WTC11 (cell line): ENCODE results near the gene HNRNPC. TPM values are rescaled to one million over a fixed set of nuclear protein-coding genes. Genes with fewer than 3 reads are reported as not detected.
A peak's percentile ranks its signal among the peaks of the same experiment; 100 is the strongest.

ENCODE experiments used
- ATAC-seq: fragments of 200-7000 bp; cut with Tn5 transposase; 2 replicates; pipeline ENCODE4 v1.10.0; 2021; ENCODE audit warnings: mild to moderate bottlenecking, moderate library complexity
- CTCF ChIA-PET: fragments of 300-600 bp; sonication (Branson Sonifier 250); formaldehyde crosslinking; loops from one replicate; lab custom pipeline; 2021; ENCODE audit warnings: antibody characterized with exemption; lab: Charles Lee
- POLR2A ChIA-PET: fragments of 350-600 bp; sonication (Branson Sonifier 250); formaldehyde crosslinking; loops from one replicate; lab custom pipeline; 2021; ENCODE audit warnings: antibody characterized with exemption; lab: Charles Lee
- DNase-seq: peaks from one replicate; pipeline ENCODE4 v3.0.0; 2021; ENCODE audit warnings: low spot score
- H3K27ac Mint-ChIP-seq: 2 replicates; pipeline ENCODE4 v1.8.0; 2021; ENCODE audit warnings: mixed read lengths
- H3K27me3 Mint-ChIP-seq: 2 replicates; pipeline ENCODE4 v1.8.0; 2021; ENCODE audit warnings: low read depth, mild to moderate bottlenecking, moderate library complexity, mixed read lengths
- H3K36me3 Mint-ChIP-seq: 2 replicates; pipeline ENCODE4 v1.8.0; 2021; ENCODE audit warnings: mixed read lengths
- H3K4me1 Mint-ChIP-seq: 2 replicates; pipeline ENCODE4 v1.8.0; 2022; ENCODE audit warnings: mixed read lengths
- H3K4me3 Mint-ChIP-seq: 2 replicates; pipeline ENCODE4 v1.8.0; 2021; ENCODE audit warnings: mild to moderate bottlenecking, moderate library complexity, mixed read lengths
- H3K9me3 Mint-ChIP-seq: 2 replicates; pipeline ENCODE4 v1.8.0; 2021; ENCODE audit warnings: mixed read lengths
- CREB1 ChIP-seq: sonication (generic); formaldehyde crosslinking; IDR thresholded peaks from 2 replicates; pipeline ENCODE4 v1.8.0; 2023; ENCODE audit warnings: mild to moderate bottlenecking, missing genetic modification reagents
- EMX1 ChIP-seq: fragments of 250-450 bp; sonication (Bioruptor Pico); IDR thresholded peaks from 2 replicates; pipeline ENCODE4 v1.8.0; 2021; ENCODE audit warnings: mild to moderate bottlenecking
- GRHL2 ChIP-seq: fragments of 250-450 bp; sonication (Bioruptor Pico); IDR thresholded peaks from 2 replicates; pipeline ENCODE4 v1.8.0; 2022; ENCODE audit warnings: mild to moderate bottlenecking, moderate library complexity; ENCODE audit not compliant: insufficient replicate concordance, severe bottlenecking
- GTF2I ChIP-seq: fragments of 250-450 bp; sonication (Bioruptor Pico); conservative IDR thresholded peaks from 2 replicates; pipeline ENCODE4 v1.4.0; 2021; ENCODE audit warnings: mild to moderate bottlenecking
- HMGA2 ChIP-seq: fragments of 250-450 bp; sonication (Bioruptor Pico); IDR thresholded peaks from 2 replicates; pipeline ENCODE4 v1.4.0; 2021; ENCODE audit warnings: mild to moderate bottlenecking, moderate library complexity
- JUN ChIP-seq: sonication (generic); formaldehyde crosslinking; IDR thresholded peaks from 2 replicates; pipeline ENCODE4 v1.8.0; 2023; ENCODE audit warnings: mild to moderate bottlenecking, missing genetic modification reagents
- KAT7 ChIP-seq: sonication (generic); formaldehyde crosslinking; IDR thresholded peaks from 2 replicates; pipeline ENCODE4 v1.8.1; 2023; ENCODE audit warnings: missing genetic modification reagents, mild to moderate bottlenecking, borderline replicate concordance
- MXD4 ChIP-seq: fragments of 250-450 bp; sonication (Bioruptor Pico); IDR thresholded peaks from 2 replicates; pipeline ENCODE4 v1.8.0; 2021; ENCODE audit warnings: mild to moderate bottlenecking, moderate library complexity, borderline replicate concordance
- NR2C2 ChIP-seq: sonication (generic); formaldehyde crosslinking; IDR thresholded peaks from 2 replicates; pipeline ENCODE4 v1.8.0; 2022; ENCODE audit warnings: mild to moderate bottlenecking, missing genetic modification reagents
- RELA ChIP-seq: sonication (generic); formaldehyde crosslinking; IDR thresholded peaks from 2 replicates; pipeline ENCODE4 v1.8.1; 2022; ENCODE audit warnings: missing genetic modification reagents, mild to moderate bottlenecking, borderline replicate concordance
- TEAD1 ChIP-seq: sonication (generic); formaldehyde crosslinking; IDR thresholded peaks from 2 replicates; pipeline ENCODE4 v1.8.0; 2022; ENCODE audit warnings: mild to moderate bottlenecking, missing genetic modification reagents
- TP53 ChIP-seq: sonication (generic); formaldehyde crosslinking; IDR thresholded peaks from 2 replicates; pipeline ENCODE4 v1.8.1; 2023; ENCODE audit warnings: mild to moderate bottlenecking, missing genetic modification reagents
- ZBTB21 ChIP-seq: sonication (generic); formaldehyde crosslinking; IDR thresholded peaks from 2 replicates; pipeline ENCODE4 v1.8.1; 2023; ENCODE audit warnings: mild to moderate bottlenecking, missing genetic modification reagents, borderline replicate concordance
- ZNF138 ChIP-seq: sonication (generic); formaldehyde crosslinking; conservative IDR thresholded peaks from 2 replicates; pipeline ENCODE4 v1.8.1; 2022; ENCODE audit warnings: mild to moderate bottlenecking, moderate library complexity, missing genetic modification reagents
- ZNF317 ChIP-seq: sonication (generic); formaldehyde crosslinking; IDR thresholded peaks from 2 replicates; pipeline ENCODE4 v1.8.1; 2023; ENCODE audit warnings: low read depth, mild to moderate bottlenecking, moderate library complexity, missing genetic modification reagents, borderline replicate concordance
- ZNF671 ChIP-seq: fragments of 250-450 bp; sonication (Bioruptor Pico); IDR thresholded peaks from 2 replicates; pipeline ENCODE4 v1.8.0; 2021; ENCODE audit warnings: mild to moderate bottlenecking
- total RNA-seq: library from RNA; stranded (reverse); gene quantifications from 3 replicates; pipeline ENCODE4 v1.2.3, GENCODE V29; 2021
- TF ChIP-seq, protein P1 (sequence below): sonication (generic); formaldehyde crosslinking; IDR thresholded peaks from 2 replicates; pipeline ENCODE4 v1.8.1; 2023; ENCODE audit warnings: mild to moderate bottlenecking, missing genetic modification reagents
- TF ChIP-seq, protein P2 (sequence below): sonication (generic); formaldehyde crosslinking; IDR thresholded peaks from 2 replicates; pipeline ENCODE4 v1.8.1; 2023; ENCODE audit warnings: mild to moderate bottlenecking, missing genetic modification reagents
- TF ChIP-seq, protein P3 (sequence below): fragments of 250-450 bp; sonication (Bioruptor Pico); IDR thresholded peaks from 2 replicates; pipeline ENCODE4 v1.9.0; 2021; ENCODE audit warnings: moderate library complexity, mild to moderate bottlenecking, inconsistent platforms, borderline replicate concordance
- TF ChIP-seq, protein P4 (sequence below): sonication (generic); formaldehyde crosslinking; conservative IDR thresholded peaks from 2 replicates; pipeline ENCODE4 v1.8.1; 2022; ENCODE audit warnings: mild to moderate bottlenecking, missing genetic modification reagents
- TF ChIP-seq, protein P5 (sequence below): sonication (generic); formaldehyde crosslinking; IDR thresholded peaks from 2 replicates; pipeline ENCODE4 v1.8.1; 2022; ENCODE audit warnings: low read depth, mild to moderate bottlenecking, moderate library complexity, missing genetic modification reagents, borderline replicate concordance
- TF ChIP-seq, protein P6 (sequence below): sonication (generic); formaldehyde crosslinking; conservative IDR thresholded peaks from 2 replicates; pipeline ENCODE4 v1.8.1; 2023; ENCODE audit warnings: mild to moderate bottlenecking, low read depth, missing genetic modification reagents, moderate library complexity
- TF ChIP-seq, protein P7 (sequence below): sonication (generic); formaldehyde crosslinking; IDR thresholded peaks from 2 replicates; pipeline ENCODE4 v1.8.1; 2023; ENCODE audit warnings: mild to moderate bottlenecking, missing genetic modification reagents, borderline replicate concordance

Gene HNRNPC
- total RNA-seq, 1 experiment from 2014 or later, result 982 TPM

DNA sequence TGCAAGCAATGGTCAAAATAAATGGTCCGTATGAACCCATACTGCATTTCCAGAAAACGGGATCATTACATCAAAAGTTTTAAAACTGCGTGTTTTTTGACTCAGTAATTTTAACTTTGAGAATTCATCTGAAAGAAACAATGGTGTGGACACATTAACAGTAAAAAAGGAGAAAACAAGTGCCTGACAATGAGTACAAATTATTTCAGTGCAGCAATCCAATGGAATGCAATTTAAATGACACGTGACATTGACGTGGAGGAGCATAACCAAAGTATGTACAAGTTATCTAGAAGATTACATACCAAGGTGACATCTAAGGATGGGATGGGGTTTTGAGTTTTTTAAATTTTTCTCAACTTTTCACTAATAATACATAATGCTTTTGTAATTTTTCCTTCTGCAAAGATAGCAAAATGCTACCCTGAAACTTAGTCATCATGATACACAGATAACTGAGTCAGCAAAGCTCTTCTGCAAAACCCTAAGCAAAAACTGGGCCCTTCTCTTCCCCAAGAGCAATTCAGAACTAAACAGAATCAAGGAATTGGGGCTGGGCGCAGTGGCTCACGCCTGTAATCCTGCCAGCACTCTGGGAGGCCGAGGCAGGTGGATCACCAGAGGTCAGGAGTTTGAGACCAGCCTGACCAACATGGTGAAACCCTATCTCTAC lies 20.4 kb downstream of the HNRNPC start:
- H3K4me1 Mint-ChIP-seq, result peaks cover 49% of the 10 kb centered on the region
- H3K9me3 Mint-ChIP-seq, result no peaks in the 10 kb centered on the region
- H3K27ac Mint-ChIP-seq, result peak overlapping the region; percentile 15; the same call in 1 of the 2 replicates
- CTCF ChIA-PET, result no interaction called here
- no peak for ATAC-seq
- H3K4me3 Mint-ChIP-seq, result no peak overlapping the region
- no peaks in the 10 kb centered on the region for H3K27me3 Mint-ChIP-seq
- peaks cover 84% of the 10 kb centered on the region for H3K36me3 Mint-ChIP-seq
- TF ChIP-seq, protein P1, sequence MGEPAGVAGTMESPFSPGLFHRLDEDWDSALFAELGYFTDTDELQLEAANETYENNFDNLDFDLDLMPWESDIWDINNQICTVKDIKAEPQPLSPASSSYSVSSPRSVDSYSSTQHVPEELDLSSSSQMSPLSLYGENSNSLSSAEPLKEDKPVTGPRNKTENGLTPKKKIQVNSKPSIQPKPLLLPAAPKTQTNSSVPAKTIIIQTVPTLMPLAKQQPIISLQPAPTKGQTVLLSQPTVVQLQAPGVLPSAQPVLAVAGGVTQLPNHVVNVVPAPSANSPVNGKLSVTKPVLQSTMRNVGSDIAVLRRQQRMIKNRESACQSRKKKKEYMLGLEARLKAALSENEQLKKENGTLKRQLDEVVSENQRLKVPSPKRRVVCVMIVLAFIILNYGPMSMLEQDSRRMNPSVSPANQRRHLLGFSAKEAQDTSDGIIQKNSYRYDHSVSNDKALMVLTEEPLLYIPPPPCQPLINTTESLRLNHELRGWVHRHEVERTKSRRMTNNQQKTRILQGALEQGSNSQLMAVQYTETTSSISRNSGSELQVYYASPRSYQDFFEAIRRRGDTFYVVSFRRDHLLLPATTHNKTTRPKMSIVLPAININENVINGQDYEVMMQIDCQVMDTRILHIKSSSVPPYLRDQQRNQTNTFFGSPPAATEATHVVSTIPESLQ (CRISPR knock-in tag), result no peak
- TF ChIP-seq CREB1, result no peak
- no peak for TF ChIP-seq RELA (CRISPR knock-in tag)
- TF ChIP-seq NR2C2, result no peak
- TF ChIP-seq GRHL2, result no peak
- TF ChIP-seq MXD4, result no peak
- no peak for TF ChIP-seq GTF2I (CRISPR knock-in tag)
- TF ChIP-seq, protein P2, sequence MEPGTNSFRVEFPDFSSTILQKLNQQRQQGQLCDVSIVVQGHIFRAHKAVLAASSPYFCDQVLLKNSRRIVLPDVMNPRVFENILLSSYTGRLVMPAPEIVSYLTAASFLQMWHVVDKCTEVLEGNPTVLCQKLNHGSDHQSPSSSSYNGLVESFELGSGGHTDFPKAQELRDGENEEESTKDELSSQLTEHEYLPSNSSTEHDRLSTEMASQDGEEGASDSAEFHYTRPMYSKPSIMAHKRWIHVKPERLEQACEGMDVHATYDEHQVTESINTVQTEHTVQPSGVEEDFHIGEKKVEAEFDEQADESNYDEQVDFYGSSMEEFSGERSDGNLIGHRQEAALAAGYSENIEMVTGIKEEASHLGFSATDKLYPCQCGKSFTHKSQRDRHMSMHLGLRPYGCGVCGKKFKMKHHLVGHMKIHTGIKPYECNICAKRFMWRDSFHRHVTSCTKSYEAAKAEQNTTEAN (CRISPR knock-in tag), result no peak
- TF ChIP-seq ZNF138, result no peak
- TF ChIP-seq TEAD1 (CRISPR knock-in tag), result no peak
- TF ChIP-seq, protein P3, sequence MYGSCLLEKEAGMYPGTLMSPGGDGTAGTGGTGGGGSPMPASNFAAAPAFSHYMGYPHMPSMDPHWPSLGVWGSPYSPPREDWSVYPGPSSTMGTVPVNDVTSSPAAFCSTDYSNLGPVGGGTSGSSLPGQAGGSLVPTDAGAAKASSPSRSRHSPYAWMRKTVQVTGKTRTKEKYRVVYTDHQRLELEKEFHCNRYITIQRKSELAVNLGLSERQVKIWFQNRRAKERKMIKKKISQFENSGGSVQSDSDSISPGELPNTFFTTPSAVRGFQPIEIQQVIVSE, result no peak
- TF ChIP-seq KAT7 (CRISPR knock-in tag), result no peak
- TF ChIP-seq TP53, result no peak
- TF ChIP-seq ZNF317, result no peak
- TF ChIP-seq JUN, result no peak
- no peak for TF ChIP-seq ZBTB21 (CRISPR knock-in tag)
- TF ChIP-seq, all 79 proteins: peak for 0
- POLR2A ChIA-PET, result no interaction called here
- DNase-seq, result no peak

DNA sequence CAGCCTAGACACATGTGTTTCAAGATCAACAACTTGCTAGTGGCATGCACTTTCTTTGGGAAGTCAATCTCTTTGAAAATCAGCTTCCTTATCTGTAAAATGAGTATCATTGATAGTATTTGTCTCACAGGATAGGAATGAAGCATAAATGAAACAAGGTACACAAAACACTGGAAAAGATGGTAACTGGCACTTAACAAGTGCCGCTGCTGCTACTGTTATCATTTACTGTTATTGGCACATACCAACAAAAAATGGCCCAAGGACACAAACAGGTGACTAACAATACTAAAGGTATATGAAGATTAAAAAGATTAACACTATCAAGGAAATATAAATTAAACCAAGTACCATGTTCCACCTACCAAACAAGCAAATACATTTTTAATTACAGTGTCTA lies 20.9 kb downstream of the HNRNPC start:
- peaks cover 51% of the 10 kb centered on the region for H3K4me1 Mint-ChIP-seq
- H3K36me3 Mint-ChIP-seq, result peaks cover 84% of the 10 kb centered on the region
- ChIA-PET POLR2A (no interaction called here), CTCF (no interaction called here)
- no peaks in the 10 kb centered on the region for H3K9me3 Mint-ChIP-seq
- no peaks in the 10 kb centered on the region for H3K27me3 Mint-ChIP-seq
- H3K4me3 Mint-ChIP-seq, result no peak overlapping the region; the same call in 1 of the 2 replicates
- H3K27ac Mint-ChIP-seq, result peak overlapping the region; percentile 64
- ATAC-seq, result no peak
- DNase-seq, result no peak
- TF ChIP-seq, protein P4, sequence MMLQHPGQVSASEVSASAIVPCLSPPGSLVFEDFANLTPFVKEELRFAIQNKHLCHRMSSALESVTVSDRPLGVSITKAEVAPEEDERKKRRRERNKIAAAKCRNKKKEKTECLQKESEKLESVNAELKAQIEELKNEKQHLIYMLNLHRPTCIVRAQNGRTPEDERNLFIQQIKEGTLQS (CRISPR knock-in tag), result no peak
- TF ChIP-seq HMGA2 (CRISPR knock-in tag) (no peak), EMX1 (CRISPR knock-in tag) (no peak), GRHL2 (no peak), ZNF671 (CRISPR knock-in tag) (no peak), NR2C2 (no peak), TEAD1 (CRISPR knock-in tag) (no peak)
- TF ChIP-seq, protein P5, sequence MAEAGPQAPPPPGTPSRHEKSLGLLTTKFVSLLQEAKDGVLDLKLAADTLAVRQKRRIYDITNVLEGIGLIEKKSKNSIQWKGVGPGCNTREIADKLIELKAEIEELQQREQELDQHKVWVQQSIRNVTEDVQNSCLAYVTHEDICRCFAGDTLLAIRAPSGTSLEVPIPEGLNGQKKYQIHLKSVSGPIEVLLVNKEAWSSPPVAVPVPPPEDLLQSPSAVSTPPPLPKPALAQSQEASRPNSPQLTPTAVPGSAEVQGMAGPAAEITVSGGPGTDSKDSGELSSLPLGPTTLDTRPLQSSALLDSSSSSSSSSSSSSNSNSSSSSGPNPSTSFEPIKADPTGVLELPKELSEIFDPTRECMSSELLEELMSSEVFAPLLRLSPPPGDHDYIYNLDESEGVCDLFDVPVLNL (CRISPR knock-in tag), result no peak
- TF ChIP-seq, protein P6, sequence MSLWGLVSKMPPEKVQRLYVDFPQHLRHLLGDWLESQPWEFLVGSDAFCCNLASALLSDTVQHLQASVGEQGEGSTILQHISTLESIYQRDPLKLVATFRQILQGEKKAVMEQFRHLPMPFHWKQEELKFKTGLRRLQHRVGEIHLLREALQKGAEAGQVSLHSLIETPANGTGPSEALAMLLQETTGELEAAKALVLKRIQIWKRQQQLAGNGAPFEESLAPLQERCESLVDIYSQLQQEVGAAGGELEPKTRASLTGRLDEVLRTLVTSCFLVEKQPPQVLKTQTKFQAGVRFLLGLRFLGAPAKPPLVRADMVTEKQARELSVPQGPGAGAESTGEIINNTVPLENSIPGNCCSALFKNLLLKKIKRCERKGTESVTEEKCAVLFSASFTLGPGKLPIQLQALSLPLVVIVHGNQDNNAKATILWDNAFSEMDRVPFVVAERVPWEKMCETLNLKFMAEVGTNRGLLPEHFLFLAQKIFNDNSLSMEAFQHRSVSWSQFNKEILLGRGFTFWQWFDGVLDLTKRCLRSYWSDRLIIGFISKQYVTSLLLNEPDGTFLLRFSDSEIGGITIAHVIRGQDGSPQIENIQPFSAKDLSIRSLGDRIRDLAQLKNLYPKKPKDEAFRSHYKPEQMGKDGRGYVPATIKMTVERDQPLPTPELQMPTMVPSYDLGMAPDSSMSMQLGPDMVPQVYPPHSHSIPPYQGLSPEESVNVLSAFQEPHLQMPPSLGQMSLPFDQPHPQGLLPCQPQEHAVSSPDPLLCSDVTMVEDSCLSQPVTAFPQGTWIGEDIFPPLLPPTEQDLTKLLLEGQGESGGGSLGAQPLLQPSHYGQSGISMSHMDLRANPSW (CRISPR knock-in tag), result no peak
- TF ChIP-seq, protein P7, sequence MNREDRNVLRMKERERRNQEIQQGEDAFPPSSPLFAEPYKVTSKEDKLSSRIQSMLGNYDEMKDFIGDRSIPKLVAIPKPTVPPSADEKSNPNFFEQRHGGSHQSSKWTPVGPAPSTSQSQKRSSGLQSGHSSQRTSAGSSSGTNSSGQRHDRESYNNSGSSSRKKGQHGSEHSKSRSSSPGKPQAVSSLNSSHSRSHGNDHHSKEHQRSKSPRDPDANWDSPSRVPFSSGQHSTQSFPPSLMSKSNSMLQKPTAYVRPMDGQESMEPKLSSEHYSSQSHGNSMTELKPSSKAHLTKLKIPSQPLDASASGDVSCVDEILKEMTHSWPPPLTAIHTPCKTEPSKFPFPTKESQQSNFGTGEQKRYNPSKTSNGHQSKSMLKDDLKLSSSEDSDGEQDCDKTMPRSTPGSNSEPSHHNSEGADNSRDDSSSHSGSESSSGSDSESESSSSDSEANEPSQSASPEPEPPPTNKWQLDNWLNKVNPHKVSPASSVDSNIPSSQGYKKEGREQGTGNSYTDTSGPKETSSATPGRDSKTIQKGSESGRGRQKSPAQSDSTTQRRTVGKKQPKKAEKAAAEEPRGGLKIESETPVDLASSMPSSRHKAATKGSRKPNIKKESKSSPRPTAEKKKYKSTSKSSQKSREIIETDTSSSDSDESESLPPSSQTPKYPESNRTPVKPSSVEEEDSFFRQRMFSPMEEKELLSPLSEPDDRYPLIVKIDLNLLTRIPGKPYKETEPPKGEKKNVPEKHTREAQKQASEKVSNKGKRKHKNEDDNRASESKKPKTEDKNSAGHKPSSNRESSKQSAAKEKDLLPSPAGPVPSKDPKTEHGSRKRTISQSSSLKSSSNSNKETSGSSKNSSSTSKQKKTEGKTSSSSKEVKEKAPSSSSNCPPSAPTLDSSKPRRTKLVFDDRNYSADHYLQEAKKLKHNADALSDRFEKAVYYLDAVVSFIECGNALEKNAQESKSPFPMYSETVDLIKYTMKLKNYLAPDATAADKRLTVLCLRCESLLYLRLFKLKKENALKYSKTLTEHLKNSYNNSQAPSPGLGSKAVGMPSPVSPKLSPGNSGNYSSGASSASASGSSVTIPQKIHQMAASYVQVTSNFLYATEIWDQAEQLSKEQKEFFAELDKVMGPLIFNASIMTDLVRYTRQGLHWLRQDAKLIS (CRISPR knock-in tag), result no peak
- TF ChIP-seq, protein P3, result no peak
